B cell (primary cell): ENCODE data around the gene SAMD7. TPM values are rescaled to one million over a fixed set of nuclear protein-coding genes. Genes with fewer than 3 reads are reported as not detected.

Experiments
- ATAC-seq: fragments of 200-7000 bp; cut with Tn5 transposase; one replicate; pipeline ENCODE4 v1.10.0; 2021; ENCODE audit warnings: low read depth, mild to moderate bottlenecking, moderate number of reproducible peaks, moderate library complexity
- CTCF ChIA-PET: fragments of 350-600 bp; sonication (Branson Sonifier 250); formaldehyde crosslinking; loops from one replicate; lab custom pipeline; 2021; ENCODE audit warnings: antibody characterized with exemption, inconsistent platforms; lab: Charles Lee
- POLR2A ChIA-PET: fragments of 350-600 bp; sonication (Branson Sonifier 250); formaldehyde crosslinking; loops from one replicate; lab custom pipeline; 2021; ENCODE audit warnings: antibody characterized with exemption; lab: Charles Lee
- DNase-seq: peaks from one replicate; pipeline ENCODE4 v3.0.0; 2013
- H2AFZ ChIP-seq: 2 replicates; pipeline ENCODE4 v1.6.1; 2012; ENCODE audit warnings: mild to moderate bottlenecking, low read depth, low read length; ENCODE audit not compliant: insufficient read depth, poor library complexity, severe bottlenecking
- H3K27ac ChIP-seq, 2 donors: 1 replicate in 1 of 2; 2 replicates in 1 of 2; pipeline ENCODE4 v1.5.1; 2012 to 2013; ENCODE audit warnings: low read length in 2 of 2, mild to moderate bottlenecking in 2 of 2, moderate library complexity in 1 of 2
- H3K27me3 ChIP-seq, 4 experiments: fragments of 200-600 bp in 1 of 4; sonication (generic) in 1 of 4; replicated peaks in 1 of 4; 1 replicate in 2 of 4; 2 replicates in 2 of 4; pipeline versions ENCODE4 v1.6.1 to v1.7.0; 2013 to 2016; ENCODE audit warnings: low read length in 3 of 4, mild to moderate bottlenecking in 2 of 4, mixed read lengths in 1 of 4, moderate library complexity in 1 of 4; ENCODE audit not compliant: insufficient read depth in 4 of 4, control insufficient read depth in 3 of 4; ENCODE audit errors: control extremely low read depth in 1 of 4
- H3K36me3 ChIP-seq, 2 experiments: replicated peaks in 1 of 2; 1 replicate in 1 of 2; 2 replicates in 1 of 2; pipeline versions ENCODE4 v1.6.1 to v1.7.1; 2013; ENCODE audit warnings: low read length in 1 of 2; ENCODE audit not compliant: insufficient read depth in 2 of 2, control insufficient read depth in 1 of 2; ENCODE audit errors: control extremely low read depth in 1 of 2, extremely low read depth in 1 of 2
- H3K4me1 ChIP-seq, 2 donors: fragments of 200-600 bp in 1 of 2; sonication (generic) in 1 of 2; 1 replicate in 1 of 2; 2 replicates in 1 of 2; pipeline versions ENCODE4 v1.5.1 to v1.6.1; 2013 to 2017; ENCODE audit warnings: low read length in 2 of 2; ENCODE audit not compliant: control insufficient read depth in 2 of 2, insufficient read depth in 2 of 2
- H3K4me2 ChIP-seq: replicated peaks from 2 replicates; pipeline ENCODE3; 2012; ENCODE audit warnings: mild to moderate bottlenecking, low read depth, low read length; ENCODE audit not compliant: poor library complexity, severe bottlenecking
- H3K4me3 ChIP-seq, 5 experiments: fragments of 200-600 bp in 1 of 5; sonication (generic) in 1 of 5; 1 replicate in 3 of 5; 2 replicates in 2 of 5; pipeline versions ENCODE4 v1.5.1 to v1.7.0; 2011 to 2016; ENCODE audit warnings: low read length in 4 of 5, mild to moderate bottlenecking in 4 of 5, low read depth in 2 of 5, control low read depth in 1 of 5, moderate library complexity in 1 of 5; ENCODE audit not compliant: insufficient read depth in 1 of 5; ENCODE audit errors: control extremely low read depth in 1 of 5, extremely low read depth in 1 of 5
- H3K79me2 ChIP-seq: fragments of 200-600 bp; sonication (generic); one replicate; pipeline ENCODE4 v1.6.0; 2016; ENCODE audit warnings: low read length; ENCODE audit not compliant: control insufficient read depth, insufficient read depth
- H3K9ac ChIP-seq: fragments of 200-600 bp; sonication (generic); 2 replicates; pipeline ENCODE4 v1.6.1; 2017; ENCODE audit warnings: mild to moderate bottlenecking, low read length, moderate library complexity
- H3K9me3 ChIP-seq, 3 donors: one replicate each; pipeline versions ENCODE4 v1.6.1 to v1.7.1; 2013; ENCODE audit warnings: low read length in 2 of 3; ENCODE audit not compliant: control insufficient read depth in 2 of 3, insufficient read depth in 1 of 3; ENCODE audit errors: control extremely low read depth in 1 of 3
- H4K20me1 ChIP-seq: 2 replicates; pipeline ENCODE4 v1.6.0; 2012; ENCODE audit warnings: mild to moderate bottlenecking, low read length; ENCODE audit not compliant: insufficient read depth, control insufficient read depth, poor library complexity, severe bottlenecking
- H3K27ac Mint-ChIP-seq: one replicate; pipeline ENCODE4 v1.8.0; 2021; ENCODE audit warnings: mixed read lengths
- H3K27me3 Mint-ChIP-seq: one replicate; pipeline ENCODE4 v1.8.0; 2021; ENCODE audit warnings: mixed read lengths
- H3K4me1 Mint-ChIP-seq: one replicate; pipeline ENCODE4 v1.8.0; 2021; ENCODE audit warnings: mixed read lengths
- H3K4me3 Mint-ChIP-seq: one replicate; pipeline ENCODE4 v1.8.0; 2021; ENCODE audit warnings: mixed read lengths
- H3K9me3 Mint-ChIP-seq: one replicate; pipeline ENCODE4 v1.8.0; 2022; ENCODE audit warnings: mixed read lengths; ENCODE audit not compliant: insufficient read depth
- EZH2 ChIP-seq: IDR thresholded peaks from 2 replicates; pipeline ENCODE4 v1.6.1; 2012; ENCODE audit warnings: borderline replicate concordance, low read depth, mild to moderate bottlenecking, moderate library complexity, low read length; ENCODE audit not compliant: insufficient read depth, poor library complexity, severe bottlenecking
- WGBS: methylation state at CpG from one replicate; pipeline ENCODE4 v1.1.5; 2013; ENCODE audit warnings: missing lambda C conversion rate; ENCODE audit not compliant: insufficient coverage; 5-methylcytosine and 5-hydroxymethylcytosine counted together
- intact Hi-C: fragments of 100-400 bp; cut with micrococcal nuclease; formaldehyde crosslinking; loops from one replicate; pipeline ENCODE4 v1.10.0; 2022
- polyA plus RNA-seq: library from polyadenylated mRNA; depleted of rRNA; stranded (reverse); fragments of >200 nt; gene quantifications from 2 replicates; pipeline ENCODE4 v1.2.3, GENCODE V29; 2012
- total RNA-seq, 2 donors: library from RNA; stranded (reverse); fragments of 120-200 nt in 1 of 2; gene quantifications; 1 replicate in 1 of 2; 2 replicates in 1 of 2; pipeline versions ENCODE4 v1.2.3 to v1.2.4, GENCODE V29; 2013 to 2022
- TF ChIP-seq, protein P1 (sequence below): fragments of 200-600 bp; IDR thresholded peaks from one replicate; pipeline ENCODE4 v1.8.0; 2022; ENCODE audit warnings: antibody characterized with exemption, mild to moderate bottlenecking

SAMD7 gene
- total and polyA plus RNA-seq, 2 donors (not counting 1 experiment from before 2014, with no cell fraction given): not detected

DNA sequence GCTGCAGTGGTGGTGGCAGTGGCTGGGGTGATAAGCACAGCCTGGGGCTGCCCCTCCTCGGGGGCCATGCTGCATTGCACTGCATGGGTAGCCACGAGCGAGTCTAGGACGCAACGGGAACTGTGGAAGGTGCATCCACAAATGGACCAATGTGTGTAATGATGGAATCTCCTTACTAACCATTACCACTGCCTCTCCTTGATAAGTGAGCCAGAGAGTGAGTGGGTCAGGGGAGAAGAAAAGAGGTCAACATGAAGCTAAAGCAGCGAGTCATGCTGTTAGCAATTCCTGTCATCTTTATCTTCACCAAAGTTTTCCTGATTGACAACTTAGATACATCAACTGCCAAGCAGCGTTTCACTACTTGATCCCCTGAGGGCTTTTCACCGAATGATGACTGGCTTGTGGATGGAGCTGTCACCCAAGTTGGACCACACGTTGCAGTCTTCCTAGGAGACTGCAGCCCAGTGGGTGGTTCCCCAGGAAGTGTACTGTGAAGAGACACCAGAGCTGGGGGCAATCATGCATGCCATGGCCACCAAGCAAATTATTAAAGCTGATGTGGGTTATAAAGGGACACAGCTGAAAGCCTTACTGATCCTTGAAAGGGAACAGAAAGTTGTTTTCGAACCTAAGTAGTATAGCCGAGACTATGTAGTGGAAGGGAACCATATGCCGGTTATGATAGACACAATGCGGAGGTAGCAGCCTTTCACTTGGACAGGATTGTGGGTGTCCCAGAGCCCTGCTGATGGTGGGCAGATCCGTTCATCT, 20.6 kb downstream of the SAMD7 start:
- Histone ChIP-seq H3K27me3 (no peaks in the 10 kb centered on the region), H3K79me2 (peaks cover 15% of the 10 kb centered on the region), H4K20me1 (no peaks in the 10 kb centered on the region), H2AFZ (peak overlapping the region; percentile 43), H3K4me3 (peak overlapping the region in 4 of 5 experiments; percentile 7 to 54 (median 34)), H3K4me2 (peak overlapping the region; percentile 68), H3K4me1 (peaks cover 49 to 53% of the 10 kb centered on the region in 2 donors), H3K9me3 (peaks cover 0 to 7% (median 0%) of the 10 kb centered on the region in 3 donors), H3K9ac (peak overlapping the region; percentile 54), H3K36me3 (no peaks in the 10 kb centered on the region), H3K27ac (peak overlapping the region; percentile 83 to 86)
- ChIA-PET POLR2A (interaction anchor here (0.6 to 4.5 kb wide), 13 partner anchors 9 to 159 kb away, joined by 3 to 95 read pairs (median 4); partner anchors contain the start of gene SEC62), CTCF (interaction anchor here (0.6 to 8.1 kb wide), 14 partner anchors 10 to 169 kb away, joined by 3 to 181 read pairs (median 10); partner anchors contain the start of gene SEC62)
- no peaks in the 10 kb centered on the region for H3K27me3 Mint-ChIP-seq
- peak overlapping the region; percentile 82 for H3K4me3 Mint-ChIP-seq
- H3K4me1 Mint-ChIP-seq: peaks cover 55% of the 10 kb centered on the region
- H3K27ac Mint-ChIP-seq: peak overlapping the region; percentile 97
- DNase-seq: peak; percentile 89
- TF ChIP-seq, protein P1, sequence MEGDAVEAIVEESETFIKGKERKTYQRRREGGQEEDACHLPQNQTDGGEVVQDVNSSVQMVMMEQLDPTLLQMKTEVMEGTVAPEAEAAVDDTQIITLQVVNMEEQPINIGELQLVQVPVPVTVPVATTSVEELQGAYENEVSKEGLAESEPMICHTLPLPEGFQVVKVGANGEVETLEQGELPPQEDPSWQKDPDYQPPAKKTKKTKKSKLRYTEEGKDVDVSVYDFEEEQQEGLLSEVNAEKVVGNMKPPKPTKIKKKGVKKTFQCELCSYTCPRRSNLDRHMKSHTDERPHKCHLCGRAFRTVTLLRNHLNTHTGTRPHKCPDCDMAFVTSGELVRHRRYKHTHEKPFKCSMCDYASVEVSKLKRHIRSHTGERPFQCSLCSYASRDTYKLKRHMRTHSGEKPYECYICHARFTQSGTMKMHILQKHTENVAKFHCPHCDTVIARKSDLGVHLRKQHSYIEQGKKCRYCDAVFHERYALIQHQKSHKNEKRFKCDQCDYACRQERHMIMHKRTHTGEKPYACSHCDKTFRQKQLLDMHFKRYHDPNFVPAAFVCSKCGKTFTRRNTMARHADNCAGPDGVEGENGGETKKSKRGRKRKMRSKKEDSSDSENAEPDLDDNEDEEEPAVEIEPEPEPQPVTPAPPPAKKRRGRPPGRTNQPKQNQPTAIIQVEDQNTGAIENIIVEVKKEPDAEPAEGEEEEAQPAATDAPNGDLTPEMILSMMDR: no peak
- TF ChIP-seq EZH2: no peak
- no peaks in the 10 kb centered on the region for H3K9me3 Mint-ChIP-seq
- peak; percentile 83 for ATAC-seq
- intact Hi-C loops: loop anchor here (1.0 to 5.0 kb wide), 6 partner anchors 8 to 160 kb away; partner anchors contain the start of genes LRRC34, LRRIQ4, MYNN and SEC62
- WGBS: 8% methylated on average over 10 of the region's 14 CpGs
